SH-SY5Y (cell line): ENCODE measurements around the gene YAE1.

Experiments used
- GATA2 ChIP-seq: IDR thresholded peaks from 2 replicates; pipeline ENCODE4 v1.6.1; 2011; ENCODE audit warnings: mild to moderate bottlenecking, low read depth, low read length
- GATA3 ChIP-seq: IDR thresholded peaks from 2 replicates; pipeline ENCODE4 v1.6.1; 2011; ENCODE audit warnings: low read depth, mild to moderate bottlenecking, low read length, moderate library complexity

DNA sequence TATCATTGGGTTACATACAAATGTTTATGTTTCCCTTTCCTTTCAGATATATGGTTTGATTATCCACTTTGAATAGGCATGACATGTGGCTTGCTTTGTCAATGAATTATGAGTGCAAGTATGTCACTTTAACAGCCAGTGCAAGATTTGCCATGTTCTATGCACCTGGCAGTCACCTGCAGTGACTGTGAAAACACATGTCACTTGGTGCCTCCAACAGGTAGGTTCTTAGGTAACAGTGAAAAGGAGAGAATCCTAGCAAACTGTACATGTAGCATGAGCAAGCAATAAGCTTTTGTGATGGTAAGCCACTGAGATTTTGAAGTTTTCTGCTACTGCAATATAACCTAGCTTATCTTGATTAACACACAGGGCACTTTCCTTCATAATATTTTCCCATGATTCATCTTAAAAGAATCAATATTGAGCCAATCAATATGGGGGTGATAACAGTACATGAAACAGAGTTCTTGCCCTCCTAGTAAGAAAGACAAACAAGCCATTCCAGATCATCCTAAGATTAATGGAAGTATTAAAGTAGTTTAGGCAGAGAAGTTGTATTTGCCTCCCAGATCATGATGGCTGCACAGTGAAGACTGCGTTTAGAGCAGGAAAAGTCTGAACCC lies 49.3 kb downstream of the YAE1 start:
- TF ChIP-seq GATA3 = no peak
- TF ChIP-seq GATA2 = no peak
